ENCODE data around the gene TTC16.
"Not testable (repeated sequence)": the region's sequence is repeated elsewhere in the genome, so short reads cannot be mapped to it uniquely, and the experiment has no call there.

The TTC16 gene

GRCh38 chr9:127772603-127773002 lies 56.7 kb downstream of the TTC16 start:
- no peak for TF ChIP-seq JUND (IDR thresholded peaks at IDR 0.05; ENCODE audit: low read depth)
- in situ Hi-C loops (cut with HindIII; ENCODE audit: low pct_unique_long_range_greater_than_20kb, low sequenced_read_pairs) = no loop called here
- no peak for DNase-seq (ENCODE audit: low read depth in 1 of 2, low spot score in 1 of 2)

- DNase-seq (ENCODE audit: low read depth in 1 of 2, low spot score in 1 of 2) = no peak
- in situ Hi-C loops (cut with HindIII; ENCODE audit: low pct_unique_long_range_greater_than_20kb, low sequenced_read_pairs) = no loop called here
Measured at GRCh38 chr9:127773272-127773671, 57.4 kb downstream of the TTC16 start.

GRCh38 chr9:127773981-127774380 lies 58.1 kb downstream of the TTC16 start:
- no peak for TF ChIP-seq JUND (IDR thresholded peaks at IDR 0.05; ENCODE audit: low read depth)
- in situ Hi-C loops (cut with HindIII; ENCODE audit: low pct_unique_long_range_greater_than_20kb, low sequenced_read_pairs) = no loop called here
- DNase-seq (ENCODE audit: low read depth in 1 of 2, low spot score in 1 of 2) = no peak

More at GRCh38 chr9:127773272-127773671, 57.4 kb downstream of the TTC16 start:
- TF ChIP-seq JUND (IDR thresholded peaks at IDR 0.05; ENCODE audit: low read depth) = no peak

- in situ Hi-C loops (cut with HindIII; ENCODE audit: low pct_unique_long_range_greater_than_20kb, low sequenced_read_pairs) = no loop called here
- TF ChIP-seq JUND (IDR thresholded peaks at IDR 0.05; ENCODE audit: low read depth) = no peak
- DNase-seq (ENCODE audit: low read depth in 1 of 2, low spot score in 1 of 2) = peak in 1 of 2 experiments; percentile 38
Measured at GRCh38 chr9:127776195-127776923, 60.5 kb downstream of the TTC16 start.

GRCh38 chr9:127776924-127777289 lies 61.0 kb downstream of the TTC16 start:
- no peak for DNase-seq (ENCODE audit: low read depth in 1 of 2, low spot score in 1 of 2)
- no peak for TF ChIP-seq JUND (IDR thresholded peaks at IDR 0.05; ENCODE audit: low read depth)
- in situ Hi-C loops (cut with HindIII; ENCODE audit: low pct_unique_long_range_greater_than_20kb, low sequenced_read_pairs) = no loop called here

- TF ChIP-seq JUND (IDR thresholded peaks at IDR 0.05; ENCODE audit: low read depth) = no peak
- in situ Hi-C loops (cut with HindIII; ENCODE audit: low pct_unique_long_range_greater_than_20kb, low sequenced_read_pairs) = no loop called here
- no peak for DNase-seq (ENCODE audit: low read depth in 1 of 2, low spot score in 1 of 2)
Measured at GRCh38 chr9:127777368-127777980, 61.6 kb downstream of the TTC16 start.

- in situ Hi-C loops (cut with HindIII; ENCODE audit: low pct_unique_long_range_greater_than_20kb, low sequenced_read_pairs) = no loop called here
- no peak for TF ChIP-seq JUND (IDR thresholded peaks at IDR 0.05; ENCODE audit: low read depth)
- no peak for DNase-seq (ENCODE audit: low read depth in 1 of 2, low spot score in 1 of 2)
Measured at GRCh38 chr9:127778280-127779135, 62.6 kb downstream of the TTC16 start, which contains the start of gene SH2D3C. Gene SH2D3C (minus strand): TSS chr9:127778666. CDS start chr9:127778627, 39 bp downstream.

- no peak for DNase-seq (ENCODE audit: low read depth in 1 of 2, low spot score in 1 of 2)
- in situ Hi-C loops (cut with HindIII; ENCODE audit: low pct_unique_long_range_greater_than_20kb, low sequenced_read_pairs) = no loop called here
- TF ChIP-seq JUND (IDR thresholded peaks at IDR 0.05; ENCODE audit: low read depth) = no peak
Measured at GRCh38 chr9:127779136-127779981, 63.5 kb downstream of the TTC16 start.

GRCh38 chr9:127780126-127780885 lies 64.4 kb downstream of the TTC16 start:
- in situ Hi-C loops (cut with HindIII; ENCODE audit: low pct_unique_long_range_greater_than_20kb, low sequenced_read_pairs) = no loop called here
- peak in 1 of 2 experiments; percentile 46 for DNase-seq (ENCODE audit: low read depth in 1 of 2, low spot score in 1 of 2)
- no peak for TF ChIP-seq JUND (IDR thresholded peaks at IDR 0.05; ENCODE audit: low read depth)

GRCh38 chr9:127780909-127781308 lies 65.0 kb downstream of the TTC16 start:
- DNase-seq (ENCODE audit: low read depth in 1 of 2, low spot score in 1 of 2); in situ Hi-C loops (cut with HindIII; ENCODE audit: low pct_unique_long_range_greater_than_20kb, low sequenced_read_pairs): not testable (repeated sequence)

Measured in T47D (cell line).